OCI-LY3 (cell line): ENCODE data around the gene IRGC.

Experiments
- EZH2phosphoT487 ChIP-seq: fragments of 200-600 bp; shearing (Covaris generic); IDR thresholded peaks from 2 replicates; pipeline ENCODE4 v1.6.1; 2018; ENCODE audit warnings: antibody characterized with exemption, mixed run types, low read depth
- TF ChIP-seq, protein P1 (sequence below): fragments of 200-600, 300-600 bp; sonication (generic); IDR thresholded peaks from 2 replicates; pipeline ENCODE4 v1.5.1; 2014; ENCODE audit warnings: antibody characterized with exemption, low read length, low read depth

DNA sequence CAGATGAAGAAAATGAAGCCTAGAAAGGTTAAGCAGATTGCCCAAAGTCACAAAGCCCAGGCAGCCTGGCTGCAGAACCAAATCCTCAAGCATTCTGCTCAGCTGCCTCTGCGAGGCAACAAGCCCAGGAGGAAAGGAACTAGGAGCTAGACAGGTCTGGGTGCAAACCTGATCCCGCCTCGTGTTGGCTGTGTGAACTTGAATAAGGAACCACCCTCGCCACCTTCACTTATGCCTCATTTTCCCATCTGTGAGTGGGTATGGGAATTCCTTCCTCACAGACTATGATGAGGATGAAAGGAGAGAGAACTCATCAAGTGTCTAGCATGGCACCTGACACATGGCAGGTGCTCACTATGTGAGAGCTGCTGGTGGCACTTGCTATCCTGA is 32.3 kb downstream of the IRGC start:
- TF ChIP-seq, protein P1, sequence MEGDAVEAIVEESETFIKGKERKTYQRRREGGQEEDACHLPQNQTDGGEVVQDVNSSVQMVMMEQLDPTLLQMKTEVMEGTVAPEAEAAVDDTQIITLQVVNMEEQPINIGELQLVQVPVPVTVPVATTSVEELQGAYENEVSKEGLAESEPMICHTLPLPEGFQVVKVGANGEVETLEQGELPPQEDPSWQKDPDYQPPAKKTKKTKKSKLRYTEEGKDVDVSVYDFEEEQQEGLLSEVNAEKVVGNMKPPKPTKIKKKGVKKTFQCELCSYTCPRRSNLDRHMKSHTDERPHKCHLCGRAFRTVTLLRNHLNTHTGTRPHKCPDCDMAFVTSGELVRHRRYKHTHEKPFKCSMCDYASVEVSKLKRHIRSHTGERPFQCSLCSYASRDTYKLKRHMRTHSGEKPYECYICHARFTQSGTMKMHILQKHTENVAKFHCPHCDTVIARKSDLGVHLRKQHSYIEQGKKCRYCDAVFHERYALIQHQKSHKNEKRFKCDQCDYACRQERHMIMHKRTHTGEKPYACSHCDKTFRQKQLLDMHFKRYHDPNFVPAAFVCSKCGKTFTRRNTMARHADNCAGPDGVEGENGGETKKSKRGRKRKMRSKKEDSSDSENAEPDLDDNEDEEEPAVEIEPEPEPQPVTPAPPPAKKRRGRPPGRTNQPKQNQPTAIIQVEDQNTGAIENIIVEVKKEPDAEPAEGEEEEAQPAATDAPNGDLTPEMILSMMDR = no peak
- TF ChIP-seq EZH2phosphoT487 = no peak
